Measurements from ENCODE around the gene PGM1.
"Not testable (repeated sequence)": the region's sequence is repeated elsewhere in the genome, so short reads cannot be mapped to it uniquely, and the experiment has no call there.

The PGM1 gene

DNA sequence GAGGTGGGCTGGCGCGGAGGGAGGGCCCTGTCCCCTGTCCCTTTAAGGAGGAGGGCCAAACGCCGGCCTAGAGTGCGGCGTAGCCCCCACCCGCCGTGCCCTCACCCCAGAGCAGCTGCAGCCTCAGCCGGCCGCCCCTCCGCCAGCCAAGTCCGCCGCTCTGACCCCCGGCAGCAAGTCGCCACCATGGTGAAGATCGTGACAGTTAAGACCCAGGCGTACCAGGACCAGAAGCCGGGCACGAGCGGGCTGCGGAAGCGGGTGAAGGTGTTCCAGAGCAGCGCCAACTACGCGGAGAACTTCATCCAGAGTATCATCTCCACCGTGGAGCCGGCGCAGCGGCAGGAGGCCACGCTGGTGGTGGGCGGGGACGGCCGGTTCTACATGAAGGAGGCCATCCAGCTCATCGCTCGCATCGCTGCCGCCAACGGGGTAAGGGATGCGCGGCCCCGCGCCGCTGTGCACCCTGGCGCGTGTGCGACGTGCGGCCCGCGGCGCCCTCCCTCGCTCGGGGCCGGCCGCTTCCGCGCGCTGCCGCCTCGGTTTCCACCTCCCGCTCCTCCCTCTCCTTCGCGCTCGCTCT lies at the start of gene PGM1:
Gene PGM1 (plus strand): TSS at position 109 of the 583 bp plus-strand sequence. CDS start 78 bp downstream, at position 187.
- FAIRE-seq = no peak

DNA sequence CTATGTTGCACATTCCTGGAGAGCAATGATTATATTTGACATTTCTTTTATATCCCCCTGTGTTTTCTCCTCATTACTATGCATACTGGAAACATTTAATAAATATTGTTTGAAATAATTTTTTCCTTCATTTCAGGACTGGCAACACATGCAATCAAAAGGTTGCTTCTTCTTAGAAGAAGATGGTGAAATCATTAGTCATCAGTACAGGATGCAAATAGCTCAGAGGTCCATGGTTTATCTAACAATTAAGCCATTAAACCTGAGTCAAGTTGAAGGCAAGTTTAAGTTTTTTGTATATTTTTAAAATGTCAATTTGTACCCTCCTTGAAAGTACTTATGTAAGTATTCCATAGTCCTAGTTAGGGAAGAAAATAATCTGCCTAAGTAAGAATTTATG lies 47.4 kb upstream of the PGM1 start:
- no peak for FAIRE-seq

DNA sequence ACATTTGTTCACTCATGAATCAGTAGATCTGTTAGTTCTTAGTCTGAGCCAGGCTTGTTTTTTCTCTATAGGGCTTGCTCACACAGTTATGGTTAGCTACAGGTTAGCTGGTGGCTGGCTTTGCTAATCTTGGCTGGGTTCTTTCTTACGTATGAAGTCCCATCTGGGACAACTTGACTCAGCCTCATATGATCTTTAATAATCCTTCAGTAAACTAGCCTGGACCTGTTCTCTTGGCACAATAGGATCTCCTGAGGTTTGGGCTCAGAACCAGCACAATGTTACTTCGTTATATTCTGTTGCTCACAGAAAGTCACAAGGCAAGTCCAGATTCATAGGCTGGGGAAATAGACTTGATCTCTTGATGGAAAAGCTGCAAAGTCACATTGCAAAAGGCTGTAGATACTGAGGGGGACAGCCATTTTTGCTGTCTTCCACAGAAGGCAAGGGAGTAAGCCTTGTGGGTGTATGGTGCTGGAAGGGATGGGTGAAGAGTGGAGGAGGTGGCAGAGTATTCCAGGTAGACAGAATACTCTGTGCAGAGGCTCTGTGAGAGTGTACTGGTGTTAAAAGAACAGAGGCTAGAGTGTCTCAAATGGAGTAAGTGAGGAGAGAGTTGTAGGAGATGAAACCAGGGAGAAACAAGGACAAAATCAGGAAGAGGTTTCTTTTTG lies 45.5 kb upstream of the PGM1 start:
- FAIRE-seq = no peak

DNA sequence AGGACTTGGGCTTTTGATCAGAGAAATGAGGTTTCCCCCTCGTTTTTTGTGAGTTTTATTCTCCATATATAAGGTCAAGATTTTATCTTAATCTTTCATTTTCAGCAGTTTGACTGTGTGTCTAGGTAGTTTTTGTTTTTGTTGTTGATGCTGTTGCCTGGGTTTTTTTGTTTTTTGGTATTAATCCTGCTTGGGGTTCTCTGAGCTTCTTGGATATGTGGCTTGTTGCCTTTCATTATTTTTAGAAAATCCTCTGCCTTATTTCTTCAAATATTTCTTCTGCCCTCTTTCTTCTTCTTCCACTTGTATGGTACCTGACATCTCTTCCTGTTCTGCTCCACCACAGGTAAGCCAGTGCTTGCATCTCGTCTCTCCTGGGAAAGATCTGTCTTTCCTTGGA lies 44.9 kb upstream of the PGM1 start:
- no peak for FAIRE-seq

DNA sequence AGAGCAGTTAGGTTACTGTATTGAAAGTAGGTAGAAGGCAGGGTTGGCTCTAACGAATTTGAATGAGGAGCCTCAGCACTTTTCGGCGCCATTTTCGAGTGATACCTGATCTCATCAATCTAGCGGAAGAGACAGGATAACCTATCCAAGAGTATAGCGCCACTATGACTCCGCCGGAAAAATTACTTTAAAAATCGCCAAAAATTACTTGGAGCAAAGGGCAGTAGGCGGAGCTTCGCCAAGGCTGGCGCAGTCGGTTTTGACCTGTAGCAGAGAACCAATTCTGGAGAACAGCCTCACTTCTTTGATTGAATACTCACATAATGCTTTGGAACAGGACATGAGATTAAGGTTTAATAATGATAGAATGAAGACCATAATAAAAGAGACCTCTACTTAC lies 44.3 kb upstream of the PGM1 start:
- FAIRE-seq = no peak

DNA sequence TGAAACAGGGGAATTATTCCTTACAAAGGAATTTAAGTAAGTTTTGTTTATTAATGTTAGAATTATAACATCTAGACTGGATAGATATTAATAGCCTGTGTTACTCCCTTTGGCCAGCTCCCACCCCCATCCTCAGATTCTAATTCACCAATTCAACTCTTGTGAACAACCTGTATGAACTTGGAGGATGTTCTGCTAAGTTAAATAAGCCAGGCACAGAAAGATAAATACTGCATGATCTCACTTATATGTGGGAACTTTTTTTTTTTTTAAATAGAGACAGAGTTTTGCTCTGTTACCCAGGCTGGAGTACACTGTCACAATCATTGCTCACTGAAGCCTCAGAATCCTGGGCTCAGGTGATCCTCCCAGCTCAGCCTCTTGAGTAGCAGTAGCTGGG lies 37.7 kb upstream of the PGM1 start:
- FAIRE-seq = no peak

DNA sequence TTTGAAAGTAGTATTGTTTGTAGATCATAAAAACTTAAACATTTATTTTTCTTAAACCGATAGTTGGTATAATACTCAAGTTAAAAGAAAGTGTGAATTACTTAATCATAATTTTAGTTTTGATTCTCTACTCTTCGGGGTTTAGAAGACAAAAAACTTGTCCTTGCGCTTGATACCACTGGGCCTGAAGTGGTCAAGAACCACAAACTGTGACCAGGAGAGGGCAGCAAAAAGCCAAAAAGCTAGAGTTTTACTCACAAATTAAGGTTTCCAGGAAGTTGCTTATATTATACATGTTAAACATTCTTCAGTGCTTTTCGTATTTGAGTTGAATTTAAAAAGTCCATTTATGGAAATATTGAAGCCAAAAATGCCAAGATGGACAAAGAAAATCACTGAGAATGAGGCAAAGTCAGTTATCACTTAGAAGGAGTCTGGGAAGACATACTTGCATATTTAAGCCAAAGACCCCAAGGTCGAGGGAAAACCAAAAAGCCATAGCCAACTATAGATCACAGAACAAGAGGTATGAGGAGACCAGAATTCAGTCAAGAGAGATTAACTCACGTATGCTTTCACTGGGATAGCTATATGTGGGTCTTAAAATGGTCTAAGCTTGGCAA lies 35.7 kb upstream of the PGM1 start:
- peak; percentile 82 for FAIRE-seq

DNA sequence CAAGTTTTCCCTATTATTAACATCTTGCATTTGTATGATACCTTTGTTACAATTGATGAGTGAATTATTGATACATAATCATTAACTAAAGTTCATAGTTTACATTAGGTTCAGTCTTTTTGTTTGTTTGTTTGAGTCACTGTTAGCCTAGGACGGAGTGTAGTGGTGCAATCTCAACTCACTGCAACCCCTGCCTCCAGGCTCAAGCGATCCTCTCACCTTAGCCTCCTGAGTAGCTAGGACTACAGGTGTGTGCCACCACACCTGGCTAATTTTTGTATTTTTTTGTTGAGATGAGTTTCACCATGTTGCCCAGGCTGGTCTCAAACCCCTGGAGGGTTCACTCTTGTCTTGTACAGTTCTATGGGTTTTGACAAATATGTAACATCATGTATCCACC lies 33.9 kb upstream of the PGM1 start:
- no peak for FAIRE-seq

DNA sequence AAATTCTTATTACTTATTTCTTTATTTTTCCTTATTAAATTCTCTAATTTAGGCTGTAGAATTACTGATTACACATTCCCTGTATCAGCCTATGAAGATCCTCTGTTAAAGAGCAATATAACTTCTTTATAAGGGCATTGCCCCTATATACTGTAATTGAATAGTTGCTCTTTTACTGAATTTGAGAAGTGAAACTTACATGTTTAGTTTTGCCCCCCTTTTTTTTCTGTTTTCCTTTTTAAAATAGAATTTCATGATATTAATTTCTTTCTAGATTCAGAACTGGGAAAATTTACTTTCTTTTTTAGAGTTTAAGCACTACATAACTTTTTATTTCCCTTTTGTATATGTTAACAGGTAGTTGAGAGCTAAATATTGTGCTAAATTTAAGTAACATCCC lies 29.5 kb upstream of the PGM1 start:
- FAIRE-seq = no peak

DNA sequence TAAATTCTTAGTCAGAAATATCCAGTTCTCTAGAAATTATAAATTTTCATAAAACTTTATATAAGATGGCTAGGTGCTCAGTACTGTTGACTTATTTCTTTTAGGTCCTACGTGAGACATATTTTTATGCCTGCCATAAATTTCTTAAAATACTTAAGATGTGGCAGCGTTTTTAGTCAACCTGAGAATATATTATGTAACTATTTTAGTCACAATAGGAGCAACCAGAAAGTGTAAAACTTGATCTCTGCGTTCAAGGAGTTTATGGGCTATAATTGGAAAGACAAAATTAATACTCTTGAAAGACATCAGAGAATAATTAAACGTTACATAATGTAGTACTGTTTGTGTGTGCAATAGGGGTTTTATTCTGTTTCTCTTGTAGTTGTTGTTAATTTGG lies 24.1 kb upstream of the PGM1 start:
- FAIRE-seq = no peak

DNA sequence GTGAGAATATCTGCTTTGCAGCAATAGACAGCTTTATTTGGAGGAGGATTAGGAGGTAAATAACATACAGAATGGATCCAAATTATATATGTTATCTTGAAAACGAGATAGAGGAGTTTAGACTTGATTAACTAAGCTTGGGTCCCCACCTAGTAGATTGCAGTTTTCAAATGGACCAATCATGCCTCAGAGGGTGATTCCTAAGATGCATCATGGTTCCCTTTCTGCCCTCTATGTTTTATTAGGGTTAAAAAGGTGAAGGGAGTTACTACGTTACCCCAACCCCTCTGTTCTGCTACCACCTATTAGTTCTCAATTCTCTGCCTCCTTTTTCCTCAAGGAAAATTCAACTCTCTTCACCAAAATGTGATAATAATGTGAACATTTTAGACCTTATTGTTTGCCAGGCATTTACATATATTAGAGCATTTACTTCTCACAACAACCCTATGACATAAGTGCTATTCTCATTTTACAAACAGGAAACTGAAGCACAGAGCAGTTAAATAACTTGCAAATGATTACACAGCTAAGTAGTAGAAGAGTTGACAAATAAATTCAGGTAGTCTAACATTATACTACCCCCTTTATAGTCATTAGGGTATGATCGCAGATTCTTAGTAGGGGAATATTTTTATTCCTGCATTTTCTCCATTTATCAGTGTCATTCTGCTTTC lies 23.4 kb upstream of the PGM1 start:
- no peak for FAIRE-seq

DNA sequence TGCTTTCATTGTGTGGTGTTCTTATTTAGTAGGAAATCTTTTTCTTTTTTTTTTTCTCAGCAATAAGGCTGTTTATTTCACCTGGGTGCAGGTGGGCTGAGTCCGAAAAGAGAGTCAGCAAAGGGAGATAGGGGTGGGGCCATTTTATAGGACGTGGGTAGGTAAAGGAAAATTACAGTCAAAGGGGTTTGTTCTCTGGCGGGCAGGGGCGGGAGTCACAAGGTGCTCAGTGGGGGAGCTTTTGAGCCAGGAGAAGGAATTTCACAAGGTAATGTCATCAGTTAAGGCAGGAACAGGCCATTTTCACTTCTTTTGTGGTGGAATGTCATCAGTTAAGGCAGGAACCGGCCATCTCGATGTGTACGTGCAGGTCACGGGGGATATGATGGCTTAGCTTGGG lies 20.5 kb upstream of the PGM1 start:
- FAIRE-seq = not testable (repeated sequence)

DNA sequence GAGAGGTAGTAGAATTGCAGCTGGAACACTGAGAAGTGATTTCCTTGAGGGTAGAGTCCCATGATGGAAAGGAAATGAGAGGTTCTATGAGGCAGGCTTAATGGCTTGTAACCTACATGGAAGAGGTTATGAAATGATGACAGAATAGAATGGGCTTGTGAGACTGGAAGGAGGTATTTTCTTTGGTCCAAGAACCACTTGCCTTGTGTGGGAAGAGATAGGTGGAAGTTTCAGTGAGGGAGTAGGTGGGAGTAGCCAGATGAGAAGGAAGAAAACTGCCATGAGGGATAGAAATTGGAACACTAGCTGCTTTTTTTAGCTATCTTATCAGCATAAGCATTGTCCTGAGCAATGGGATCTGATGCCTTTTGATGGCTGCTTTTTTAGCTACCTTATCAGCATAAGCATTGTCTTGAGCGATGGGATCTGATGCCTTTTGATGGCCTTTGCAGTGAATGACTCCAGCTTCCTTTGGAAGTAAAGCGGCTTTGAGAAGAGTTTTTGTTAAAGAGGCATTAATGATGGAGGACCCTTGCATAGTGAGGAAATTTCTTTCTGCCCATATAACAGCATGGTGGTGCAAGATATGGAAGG lies 18.9 kb upstream of the PGM1 start:
- not testable (repeated sequence) for FAIRE-seq

DNA sequence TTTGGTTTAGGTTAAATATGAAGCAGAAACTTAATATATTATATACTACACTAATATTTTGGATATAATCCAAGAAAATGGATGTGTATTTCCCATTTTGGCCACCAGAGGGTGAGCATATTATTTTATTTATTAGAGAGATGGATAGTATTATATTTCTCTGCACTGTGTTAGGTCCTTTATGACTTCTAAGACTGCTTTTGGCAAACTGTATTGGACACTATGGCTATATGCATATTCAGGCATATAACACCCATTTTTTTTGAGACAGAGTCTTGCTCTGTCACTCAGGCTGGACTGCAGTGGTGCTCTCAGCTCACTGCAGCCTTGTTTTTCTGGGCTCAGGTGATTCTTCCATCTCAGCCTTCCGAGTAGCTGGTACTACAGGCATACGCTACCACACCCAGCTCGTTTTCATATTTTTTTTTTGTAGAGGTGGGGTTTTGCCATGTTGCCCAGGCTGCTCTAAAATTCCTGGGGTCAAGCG lies 17.8 kb upstream of the PGM1 start:
- peak; percentile 94 for FAIRE-seq

DNA sequence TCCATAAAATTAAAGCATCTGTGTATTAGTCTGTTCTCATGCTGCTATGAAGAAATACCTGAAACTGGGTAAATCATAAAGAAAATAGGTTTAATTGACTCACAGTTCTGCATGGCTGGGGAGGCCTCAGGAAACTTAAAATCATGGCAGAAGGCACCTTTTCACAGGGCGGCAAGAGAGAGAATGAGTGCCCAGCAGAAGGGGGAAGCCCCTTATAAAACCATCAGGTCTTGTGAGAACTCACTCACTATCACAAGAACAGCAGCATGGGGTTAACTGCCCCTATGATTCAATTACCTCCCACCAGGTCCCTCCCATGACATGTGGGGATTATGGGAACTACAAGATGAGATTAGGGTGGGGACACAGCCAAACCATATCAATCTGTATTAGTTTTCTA lies 6.9 kb upstream of the PGM1 start:
- not testable (repeated sequence) for FAIRE-seq

DNA sequence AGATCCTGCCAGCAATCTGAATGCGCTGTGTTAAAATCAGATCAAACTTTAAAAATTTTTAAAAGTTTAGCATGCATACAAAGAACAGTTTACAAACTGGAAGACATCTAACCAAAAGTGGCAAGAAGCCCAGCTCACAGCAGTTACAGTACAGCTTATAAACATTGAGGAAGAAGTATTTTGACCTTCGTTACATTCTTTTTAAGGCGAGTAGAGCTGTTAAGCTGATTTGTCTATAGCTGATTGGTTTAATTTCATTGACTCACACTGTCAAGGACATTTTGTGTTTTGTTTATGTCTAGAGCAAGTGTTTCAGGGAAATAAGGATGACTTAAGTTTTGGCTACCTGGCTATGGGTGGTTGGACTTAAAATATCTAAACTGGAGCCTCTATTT lies 3.0 kb upstream of the PGM1 start:
- FAIRE-seq = no peak

DNA sequence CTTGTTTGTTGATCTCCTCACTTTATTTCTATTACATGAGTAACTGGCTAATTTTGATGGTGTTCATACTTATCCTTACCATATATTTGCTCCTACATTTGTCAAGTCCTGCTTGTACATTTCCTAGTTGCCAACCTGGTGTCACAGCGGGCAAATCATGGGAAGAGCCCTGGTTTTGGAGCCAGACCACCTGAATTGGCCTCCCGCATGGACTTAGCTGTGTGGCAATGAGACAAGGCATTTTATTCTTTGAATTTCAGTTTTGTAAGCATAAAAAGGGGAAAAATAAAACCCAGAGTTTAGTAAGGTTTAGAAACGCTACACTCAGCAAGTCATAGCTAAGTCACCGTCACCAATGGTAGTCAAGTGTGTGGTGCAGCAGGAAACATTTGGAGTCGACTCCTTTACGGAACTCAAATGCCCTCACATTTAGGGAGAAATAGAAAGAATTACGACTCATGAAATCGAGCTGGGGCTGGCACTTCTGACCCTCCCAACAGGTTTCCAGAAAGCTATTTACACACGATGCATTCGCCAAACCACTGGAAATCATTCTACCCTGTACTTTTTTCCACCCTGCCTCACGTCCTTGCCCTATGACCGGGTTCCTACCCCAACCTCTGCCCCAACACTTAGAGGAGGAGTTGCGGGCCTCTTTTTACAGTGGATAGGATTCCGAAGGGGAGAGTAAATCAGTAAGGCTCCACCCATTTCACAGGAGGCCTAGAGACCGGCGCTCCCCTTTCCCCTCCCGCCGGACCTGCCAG lies 492 bp upstream of the PGM1 start:
- FAIRE-seq = no peak

DNA sequence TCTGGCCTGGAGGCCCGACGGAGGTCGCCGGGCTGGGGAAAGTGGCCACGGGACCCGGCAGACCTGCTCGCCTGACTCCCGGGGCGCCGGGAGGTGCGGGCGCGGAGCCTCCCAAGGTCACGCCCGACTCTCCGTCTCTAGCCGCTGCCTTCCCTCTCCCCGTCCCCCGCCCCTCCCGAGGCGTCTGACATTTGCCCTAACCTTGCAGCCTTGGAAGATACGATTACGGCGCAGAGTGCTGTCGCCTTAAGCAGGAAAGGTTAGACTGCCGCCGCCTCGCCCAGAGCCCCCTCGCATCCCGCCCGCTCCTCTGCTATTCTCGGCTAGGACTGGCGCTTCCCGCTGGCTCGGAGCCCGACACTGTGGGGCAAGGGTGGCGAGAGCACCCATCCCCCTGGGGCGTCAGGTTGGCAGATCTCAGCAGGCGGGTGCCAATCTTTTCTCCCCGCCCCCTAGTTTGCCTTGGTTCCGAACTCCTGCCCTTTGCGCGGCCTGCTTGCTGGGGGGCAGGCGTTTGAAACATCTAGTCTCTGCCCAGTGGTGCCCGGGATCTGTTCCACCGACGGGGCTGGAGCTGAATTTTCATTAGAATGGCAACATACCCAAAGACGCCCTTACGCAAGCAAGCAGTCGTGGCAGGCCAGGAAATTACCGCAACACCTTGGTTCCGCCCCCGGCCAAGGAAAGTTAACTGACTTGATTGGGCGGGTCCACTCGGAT lies 835 bp downstream of the PGM1 start:
- FAIRE-seq = no peak

DNA sequence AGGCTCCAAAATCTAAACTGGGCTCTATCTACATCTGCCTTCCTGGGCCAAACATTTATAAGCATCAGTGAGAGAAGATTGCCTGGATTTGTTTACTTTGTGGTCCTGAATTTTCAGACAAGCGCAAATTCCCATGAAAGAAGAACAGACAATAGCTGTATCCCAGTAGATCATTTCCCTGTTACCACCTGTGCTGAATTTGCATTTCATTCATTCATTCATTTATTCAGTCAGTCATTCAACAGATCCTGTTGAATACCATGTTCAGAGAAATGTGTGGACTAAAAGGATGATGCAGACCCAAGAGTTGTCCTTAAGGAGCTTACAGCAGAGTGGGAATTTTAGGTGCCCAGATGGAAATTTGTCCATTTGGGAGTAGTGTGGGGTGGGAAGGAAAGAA lies 2.2 kb downstream of the PGM1 start:
- no peak for FAIRE-seq

DNA sequence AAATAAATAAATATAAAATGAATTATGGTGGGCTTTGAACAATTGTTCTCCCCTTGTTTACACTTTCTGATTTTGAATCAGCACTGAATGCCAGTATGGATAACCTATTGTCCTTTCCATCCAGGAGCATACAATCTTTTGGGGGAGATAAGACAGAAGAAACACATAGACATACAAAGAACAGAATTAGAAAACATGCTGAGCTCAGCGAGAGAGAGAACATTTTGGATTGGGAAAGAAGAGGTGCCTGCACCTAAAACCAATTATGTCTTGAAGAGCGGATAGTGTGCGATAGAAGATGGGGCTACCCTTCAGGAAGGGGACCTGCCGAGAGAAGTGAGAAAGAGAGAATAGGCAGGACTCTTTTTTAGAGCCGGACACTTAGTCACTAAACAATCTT lies 6.6 kb downstream of the PGM1 start:
- FAIRE-seq = no peak

DNA sequence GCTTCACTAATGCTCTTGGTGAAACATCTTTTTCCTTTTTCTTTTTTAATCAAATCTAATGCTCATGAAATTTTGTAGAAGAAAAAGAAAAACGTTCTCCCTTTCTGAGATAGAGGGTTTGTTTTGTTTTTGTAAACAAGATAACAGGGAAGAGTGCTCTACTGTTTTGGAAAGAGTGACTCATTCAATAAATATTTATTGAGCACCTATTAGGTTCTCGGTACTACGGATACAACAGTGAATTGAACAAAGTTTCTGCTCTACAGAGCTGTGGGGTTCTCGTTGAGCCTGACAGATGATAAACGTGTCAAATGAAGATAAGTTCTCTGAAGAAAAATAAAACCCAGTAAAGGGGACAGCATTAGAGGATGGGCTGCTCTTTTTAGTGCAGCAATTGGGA lies 7.0 kb downstream of the PGM1 start:
- no peak for FAIRE-seq

DNA sequence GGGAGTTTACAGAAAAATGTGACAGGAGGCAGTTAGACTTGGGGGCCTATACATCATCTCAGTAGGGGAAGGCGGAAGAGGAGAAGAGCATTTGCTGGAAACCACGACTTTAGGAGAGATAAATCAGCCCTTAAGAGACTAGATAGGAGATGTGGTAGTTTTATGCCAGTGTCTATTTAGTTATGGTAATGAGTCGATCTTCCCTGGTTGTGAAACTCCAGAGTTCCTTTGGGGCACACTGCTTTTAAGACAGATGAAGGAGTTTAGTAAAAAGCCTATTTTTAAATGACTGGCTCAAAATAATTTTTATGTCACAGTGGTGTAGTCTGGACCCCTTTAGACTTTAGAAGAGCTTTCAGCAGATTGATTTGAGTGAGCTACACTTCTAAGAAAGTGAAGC lies 7.8 kb downstream of the PGM1 start:
- FAIRE-seq = no peak
